Mesenchymal stem cell (in vitro differentiated cells and primary cell): ENCODE measurements around the gene ZFAND6.
A peak's percentile ranks its signal among the peaks of the same experiment; 100 is the strongest.
"Not testable (repeated sequence)": the region's sequence is repeated elsewhere in the genome, so short reads cannot be mapped to it uniquely, and the experiment has no call there.

ENCODE experiments used
- DNase-seq: peaks from one replicate; pipeline ENCODE4 v3.0.0-alpha.2; 2013
- H2AFZ ChIP-seq: one replicate; pipeline ENCODE4 v1.6.1; 2013; ENCODE audit warnings: low read depth, mild to moderate bottlenecking, control low read depth, inconsistent platforms, low read length, moderate library complexity
- H2AK5ac ChIP-seq: 2 replicates; pipeline ENCODE4 v1.6.1; 2013; ENCODE audit warnings: low read length, moderate library complexity, mild to moderate bottlenecking, inconsistent platforms; ENCODE audit not compliant: severe bottlenecking
- H2BK120ac ChIP-seq: one replicate; pipeline ENCODE4 v1.6.1; 2013; ENCODE audit warnings: low read depth, mild to moderate bottlenecking, inconsistent platforms, low read length, moderate library complexity
- H2BK12ac ChIP-seq, 2 experiments: one replicate each; pipeline ENCODE4 v1.6.1; 2013; ENCODE audit warnings: inconsistent platforms in 2 of 2, low read length in 2 of 2, mild to moderate bottlenecking in 2 of 2, moderate library complexity in 2 of 2, control low read depth in 1 of 2
- H2BK15ac ChIP-seq: one replicate; pipeline ENCODE4 v1.6.1; 2013; ENCODE audit warnings: mild to moderate bottlenecking, low read depth, inconsistent platforms; ENCODE audit not compliant: poor library complexity, severe bottlenecking
- H2BK5ac ChIP-seq: 2 replicates; pipeline ENCODE4 v1.6.1; 2013; ENCODE audit warnings: low read depth, mild to moderate bottlenecking, low read length, control low read depth, inconsistent platforms; ENCODE audit not compliant: poor library complexity, severe bottlenecking
- H3K14ac ChIP-seq, 2 experiments: one replicate each; pipeline ENCODE4 v1.6.1; 2013; ENCODE audit warnings: inconsistent platforms in 2 of 2, low read length in 2 of 2, control low read depth in 1 of 2, mild to moderate bottlenecking in 1 of 2, moderate library complexity in 1 of 2
- H3K18ac ChIP-seq, 2 experiments: one replicate each; pipeline ENCODE4 v1.6.1; 2013; ENCODE audit warnings: inconsistent platforms in 2 of 2, low read length in 2 of 2, control low read depth in 1 of 2, low read depth in 1 of 2, mild to moderate bottlenecking in 1 of 2
- H3K23ac ChIP-seq, 2 experiments: one replicate each; pipeline ENCODE4 v1.6.1; 2013; ENCODE audit warnings: inconsistent platforms in 2 of 2, low read length in 2 of 2, mild to moderate bottlenecking in 2 of 2, moderate library complexity in 2 of 2, control low read depth in 1 of 2
- H3K27ac ChIP-seq: 2 replicates; pipeline ENCODE4 v1.5.1; 2013; ENCODE audit warnings: mild to moderate bottlenecking, moderate library complexity, low read length, control low read depth, inconsistent platforms; ENCODE audit not compliant: poor library complexity, severe bottlenecking
- H3K27me3 ChIP-seq, 2 experiments: 2 replicates each; pipeline versions ENCODE4 v1.6.1 to v1.7.0; 2013; ENCODE audit warnings: low read length in 2 of 2, mild to moderate bottlenecking in 2 of 2, moderate library complexity in 2 of 2, control low read depth in 1 of 2, inconsistent platforms in 1 of 2; ENCODE audit not compliant: control insufficient read depth in 1 of 2, insufficient read depth in 1 of 2
- H3K36me3 ChIP-seq, 2 experiments: 2 replicates each; pipeline versions ENCODE4 v1.6.1 to v1.7.0; 2013; ENCODE audit warnings: low read length in 2 of 2, control low read depth in 1 of 2, inconsistent platforms in 1 of 2, low read depth in 1 of 2, mild to moderate bottlenecking in 1 of 2; ENCODE audit not compliant: insufficient read depth in 2 of 2, control insufficient read depth in 1 of 2
- H3K4ac ChIP-seq, 2 experiments: one replicate each; pipeline ENCODE4 v1.6.1; 2013; ENCODE audit warnings: inconsistent platforms in 2 of 2, low read length in 2 of 2, mild to moderate bottlenecking in 2 of 2, moderate library complexity in 2 of 2, control low read depth in 1 of 2, low read depth in 1 of 2
- H3K4me1 ChIP-seq: 2 replicates; pipeline ENCODE4 v1.6.1; 2013; ENCODE audit warnings: low read depth, low read length, control low read depth; ENCODE audit not compliant: control insufficient read depth, insufficient read depth
- H3K4me2 ChIP-seq: 2 replicates; pipeline ENCODE4 v1.6.1; 2013; ENCODE audit warnings: low read length, mild to moderate bottlenecking, inconsistent platforms; ENCODE audit not compliant: poor library complexity, severe bottlenecking
- H3K4me3 ChIP-seq, 2 experiments: 2 replicates each; pipeline versions ENCODE4 v1.5.1 to v1.7.0; 2013; ENCODE audit warnings: low read length in 2 of 2, mild to moderate bottlenecking in 2 of 2, control low read depth in 1 of 2, low read depth in 1 of 2; ENCODE audit not compliant: insufficient read depth in 1 of 2
- H3K79me1 ChIP-seq: replicated peaks from 2 replicates; pipeline ENCODE4 v1.6.1; 2013; ENCODE audit warnings: mild to moderate bottlenecking, control low read depth, low read length, inconsistent platforms; ENCODE audit not compliant: poor library complexity, severe bottlenecking
- H3K9ac ChIP-seq: 2 replicates; pipeline ENCODE4 v1.7.0; 2013; ENCODE audit warnings: mild to moderate bottlenecking, low read length, moderate library complexity
- H3K9me3 ChIP-seq: 2 replicates; pipeline ENCODE4 v1.7.0; 2013; ENCODE audit warnings: mild to moderate bottlenecking, low read length; ENCODE audit not compliant: control insufficient read depth
- H4K8ac ChIP-seq: one replicate; pipeline ENCODE4 v1.6.1; 2013; ENCODE audit warnings: inconsistent platforms, mild to moderate bottlenecking, low read length, moderate library complexity
- H4K91ac ChIP-seq: one replicate; pipeline ENCODE4 v1.6.1; 2013; ENCODE audit warnings: mild to moderate bottlenecking, low read length, inconsistent platforms
- WGBS: methylation state at CpG from one replicate; pipeline ENCODE4 v1.1.7; 2013; ENCODE audit warnings: mixed read lengths; 5-methylcytosine and 5-hydroxymethylcytosine counted together

The ZFAND6 gene

DNA sequence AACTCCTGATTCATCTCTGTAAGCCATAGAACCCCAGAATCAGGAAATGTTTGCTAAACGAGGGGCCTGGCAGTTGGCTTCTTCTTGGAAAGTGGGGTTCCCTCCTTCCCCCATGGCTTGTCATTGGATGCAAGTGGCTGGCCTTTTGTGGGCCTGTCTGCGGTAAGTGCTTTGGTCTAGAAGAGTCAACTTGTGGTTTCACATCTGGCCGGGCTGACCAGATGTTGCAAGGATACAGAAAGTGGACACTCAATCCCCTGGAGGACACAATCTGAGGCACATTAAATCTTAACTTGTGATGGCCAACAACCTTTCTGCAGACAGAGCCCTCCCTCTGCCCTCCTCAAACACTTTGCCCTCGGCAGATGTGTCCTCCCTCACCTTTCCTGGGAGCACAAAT, 94.4 kb downstream of the ZFAND6 start:
- H3K27me3 ChIP-seq: no peaks in the 10 kb centered on the region
- H3K9me3 ChIP-seq: no peaks in the 10 kb centered on the region
- peak overlapping the region; percentile 22 for H4K91ac ChIP-seq
- peaks cover 8 to 9% of the 10 kb centered on the region in 2 experiments for H3K36me3 ChIP-seq
- peak overlapping the region; percentile 60 for H3K4me2 ChIP-seq
- peak overlapping the region; percentile 8 for H4K8ac ChIP-seq
- H3K4ac ChIP-seq: peak overlapping the region; percentile 6 to 68
- peak overlapping the region; percentile 89 for H3K9ac ChIP-seq
- H2AK5ac ChIP-seq: peak overlapping the region; percentile 72
- 53% methylated on average over 4 of the region's 4 CpGs for WGBS
- peaks cover 33% of the 10 kb centered on the region for H3K79me1 ChIP-seq
- no peak overlapping the region for H2BK15ac ChIP-seq
- DNase-seq: peak; percentile 69
- no peak overlapping the region for H2AFZ ChIP-seq
- H2BK5ac ChIP-seq: no peak overlapping the region
- H3K23ac ChIP-seq: peak overlapping the region in 1 of 2 experiments; percentile 42
- H3K14ac ChIP-seq: no peak overlapping the region
- peaks cover 12% of the 10 kb centered on the region for H3K4me1 ChIP-seq
- peak overlapping the region in 1 of 2 experiments; percentile 91 for H2BK12ac ChIP-seq
- H3K27ac ChIP-seq: peak overlapping the region; percentile 91
- no peak overlapping the region for H2BK120ac ChIP-seq
- peak overlapping the region; percentile 69 to 74 for H3K18ac ChIP-seq
- peak overlapping the region in 1 of 2 experiments; percentile 92 for H3K4me3 ChIP-seq

- Histone ChIP-seq H2BK5ac (no peak overlapping the region), H3K23ac (no peak overlapping the region), H3K27me3 (no peaks in the 10 kb centered on the region), H4K8ac (peak overlapping the region; percentile 8), H3K36me3 (peaks cover 9 to 10% of the 10 kb centered on the region in 2 experiments), H3K79me1 (peaks cover 33% of the 10 kb centered on the region), H4K91ac (peak overlapping the region; percentile 92), H2BK12ac (peak overlapping the region in 1 of 2 experiments; percentile 91), H2BK15ac (no peak overlapping the region), H3K4me3 (peak overlapping the region in 1 of 2 experiments; percentile 92), H2BK120ac (no peak overlapping the region), H3K4me1 (peaks cover 12% of the 10 kb centered on the region), H3K4me2 (no peak overlapping the region), H3K9me3 (no peaks in the 10 kb centered on the region), H2AFZ (no peak overlapping the region), H3K9ac (no peak overlapping the region), H3K14ac (no peak overlapping the region), H3K18ac (peak overlapping the region; percentile 74 to 85), H3K27ac (no peak overlapping the region), H2AK5ac (peak overlapping the region; percentile 84), H3K4ac (peak overlapping the region in 1 of 2 experiments; percentile 81)
- 85% methylated on average over 6 of the region's 6 CpGs for WGBS
- peak; percentile 44 for DNase-seq
These were observed 94.9 kb downstream of the ZFAND6 start for GRCh38 chr15:80154336-80154735.

GRCh38 chr15:80155001-80155377, 95.5 kb downstream of the ZFAND6 start:
- Histone ChIP-seq H4K91ac (peak overlapping the region; percentile 92), H2BK15ac (peak overlapping the region; percentile 91), H3K9ac (no peak overlapping the region), H2BK120ac (no peak overlapping the region), H2AFZ (no peak overlapping the region), H3K23ac (peak overlapping the region in 1 of 2 experiments; percentile 66), H3K4ac (peak overlapping the region; percentile 73 to 81), H3K4me3 (no peak overlapping the region), H3K36me3 (peaks cover 15 to 16% of the 10 kb centered on the region in 2 experiments), H3K79me1 (peaks cover 33% of the 10 kb centered on the region), H3K4me1 (peaks cover 17% of the 10 kb centered on the region), H3K27ac (no peak overlapping the region), H2BK12ac (peak overlapping the region; percentile 79 to 96), H2BK5ac (no peak overlapping the region), H3K14ac (peak overlapping the region in 1 of 2 experiments; percentile 76), H4K8ac (no peak overlapping the region), H3K4me2 (no peak overlapping the region), H3K27me3 (no peaks in the 10 kb centered on the region), H3K18ac (peak overlapping the region; percentile 85 to 96), H2AK5ac (peak overlapping the region; percentile 84), H3K9me3 (no peaks in the 10 kb centered on the region)
- WGBS: 82% methylated on average over 3 of the region's 5 CpGs
- peak; percentile 34 for DNase-seq

DNA sequence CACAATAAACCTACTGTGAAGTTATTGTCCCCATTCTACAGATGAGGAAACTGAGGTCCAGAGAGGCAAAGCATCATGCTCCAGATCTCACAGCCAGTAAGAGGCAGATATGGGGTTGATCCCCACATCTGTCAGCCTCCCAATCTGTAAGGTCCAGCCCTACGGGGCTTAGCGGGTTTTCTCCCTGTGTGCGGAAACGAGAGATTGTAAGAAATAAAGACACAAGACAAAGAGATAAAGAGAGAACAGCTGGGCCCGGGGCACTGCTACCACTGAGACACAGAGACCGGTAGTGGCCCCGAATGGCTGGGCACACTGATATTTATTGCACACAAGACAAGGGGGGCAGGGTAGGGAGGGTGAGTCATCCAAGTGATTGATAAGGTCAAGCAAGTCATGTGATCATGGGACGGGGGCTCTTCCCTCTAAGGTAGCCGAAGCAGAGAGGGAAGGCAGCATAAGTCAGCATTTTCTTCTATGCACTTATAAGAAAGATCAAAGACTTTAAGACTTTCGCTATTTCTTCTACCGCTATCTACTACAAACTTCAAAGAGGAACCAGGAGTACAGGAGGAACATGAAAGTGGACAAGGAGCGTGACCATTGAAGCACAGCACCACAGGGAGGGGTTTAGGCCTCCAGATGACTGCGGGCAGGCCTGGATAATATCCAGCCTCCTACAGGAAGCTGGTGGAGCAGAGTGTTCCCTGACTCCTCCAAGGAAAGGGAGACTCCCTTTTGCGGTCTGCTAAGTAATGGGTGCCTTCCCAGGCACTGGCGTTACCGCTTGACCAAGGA, 96.1 kb downstream of the ZFAND6 start:
- DNase-seq: peak; percentile 89
- H3K23ac ChIP-seq, H3K27me3 ChIP-seq, H2AK5ac ChIP-seq, H3K27ac ChIP-seq, H2BK5ac ChIP-seq, H4K91ac ChIP-seq, H3K9ac ChIP-seq, H3K4me2 ChIP-seq, H3K14ac ChIP-seq, H3K4me3 ChIP-seq, H2BK15ac ChIP-seq, H3K9me3 ChIP-seq, H2AFZ ChIP-seq: not testable (repeated sequence)
- H3K18ac ChIP-seq: peak overlapping the region; percentile 40 to 77
- H2BK12ac ChIP-seq: peak overlapping the region in 1 of 2 experiments; percentile 76
- peaks cover 35% of the 10 kb centered on the region for H3K79me1 ChIP-seq
- peak overlapping the region; percentile 56 for H2BK120ac ChIP-seq
- H4K8ac ChIP-seq: peak overlapping the region; percentile 35
- H3K36me3 ChIP-seq: peaks cover 18 to 21% of the 10 kb centered on the region in 2 experiments
- 59% methylated on average over 14 of the region's 16 CpGs for WGBS
- peak overlapping the region in 1 of 2 experiments; percentile 41 for H3K4ac ChIP-seq
- peaks cover 23% of the 10 kb centered on the region for H3K4me1 ChIP-seq
